WTC11 (cell line): ENCODE data around the gene MAS1.

ENCODE experiments used
- ATF1 ChIP-seq: sonication (generic); formaldehyde crosslinking; IDR thresholded peaks from 2 replicates; pipeline ENCODE4 v1.8.1; 2023; ENCODE audit warnings: mild to moderate bottlenecking, moderate library complexity, missing genetic modification reagents
- ATF3 ChIP-seq: sonication (generic); formaldehyde crosslinking; conservative IDR thresholded peaks from 2 replicates; pipeline ENCODE4 v1.8.1; 2022; ENCODE audit warnings: mild to moderate bottlenecking, missing genetic modification reagents
- CBFB ChIP-seq: sonication (generic); formaldehyde crosslinking; IDR thresholded peaks from 2 replicates; pipeline ENCODE4 v1.8.1; 2022; ENCODE audit warnings: mild to moderate bottlenecking, low read depth, missing genetic modification reagents
- CTCF ChIP-seq: fragments of 200-600 bp; IDR thresholded peaks from 2 replicates; pipeline ENCODE4 v1.8.0; 2022; ENCODE audit warnings: antibody characterized with exemption
- E2F4 ChIP-seq: sonication (generic); formaldehyde crosslinking; IDR thresholded peaks from 2 replicates; pipeline ENCODE4 v1.8.1; 2022; ENCODE audit warnings: low read depth, mild to moderate bottlenecking, moderate library complexity, missing genetic modification reagents, borderline replicate concordance
- NFYB ChIP-seq: sonication (generic); formaldehyde crosslinking; conservative IDR thresholded peaks from 2 replicates; pipeline ENCODE4 v1.8.0; 2022; ENCODE audit warnings: low read depth, missing genetic modification reagents
- USF2 ChIP-seq: sonication (generic); formaldehyde crosslinking; IDR thresholded peaks from 2 replicates; pipeline ENCODE4 v1.8.1; 2023; ENCODE audit warnings: mild to moderate bottlenecking, missing genetic modification reagents, moderate library complexity

GRCh38 chr6:159906400-159906799 is 15.6 kb downstream of the MAS1 start:
- no peak for TF ChIP-seq NFYB (CRISPR knock-in tag)
- TF ChIP-seq ATF1 (CRISPR knock-in tag), result no peak
- no peak for TF ChIP-seq ATF3 (CRISPR knock-in tag)
- TF ChIP-seq CTCF, result no peak
- no peak for TF ChIP-seq CBFB
- no peak for TF ChIP-seq E2F4
- no peak for TF ChIP-seq USF2 (CRISPR knock-in tag)
